NCI-H1417 treated with DMSO at 0.1 percent for 48 hours (cell line): ENCODE measurements around the gene NPY4R2.
"Not testable (repeated sequence)": the region's sequence is repeated elsewhere in the genome, so short reads cannot be mapped to it uniquely, and the experiment has no call there.

Source experiments
- DNase-seq: peaks from one replicate; lab custom pipeline; 2025; lab: John Stamatoyannopoulos, UW

NPY4R2 gene

GRCh38 chr10:47933462-47933861 lies 15.0 kb downstream of the NPY4R2 start:
- not testable (repeated sequence) for DNase-seq

DNA sequence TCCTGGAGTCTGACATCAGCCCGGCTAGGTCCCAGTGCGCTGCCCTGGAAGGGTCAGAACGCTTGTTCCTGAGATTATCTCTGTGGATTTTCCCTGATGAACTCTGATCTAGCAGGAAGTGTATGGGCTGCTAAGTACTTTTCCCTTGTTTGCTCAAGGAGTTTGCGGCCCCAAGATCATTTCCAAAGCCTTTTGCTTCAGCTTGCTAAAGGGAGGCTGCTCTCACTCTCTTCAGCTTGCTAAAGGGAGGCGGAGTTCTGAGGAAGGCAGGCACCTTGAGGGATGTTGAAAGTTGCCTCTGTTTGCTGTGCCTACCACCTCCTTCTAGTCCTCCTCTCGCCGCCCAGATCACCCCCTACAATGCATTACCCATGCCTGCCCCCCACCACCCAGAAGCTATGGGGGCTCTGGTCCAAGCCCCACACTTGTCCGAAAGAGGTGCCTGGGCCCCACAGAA lies 18.3 kb downstream of the NPY4R2 start:
- DNase-seq, result not testable (repeated sequence)

- DNase-seq, result not testable (repeated sequence)
These were observed 19.2 kb downstream of the NPY4R2 start for GRCh38 chr10:47937634-47938033.

DNA sequence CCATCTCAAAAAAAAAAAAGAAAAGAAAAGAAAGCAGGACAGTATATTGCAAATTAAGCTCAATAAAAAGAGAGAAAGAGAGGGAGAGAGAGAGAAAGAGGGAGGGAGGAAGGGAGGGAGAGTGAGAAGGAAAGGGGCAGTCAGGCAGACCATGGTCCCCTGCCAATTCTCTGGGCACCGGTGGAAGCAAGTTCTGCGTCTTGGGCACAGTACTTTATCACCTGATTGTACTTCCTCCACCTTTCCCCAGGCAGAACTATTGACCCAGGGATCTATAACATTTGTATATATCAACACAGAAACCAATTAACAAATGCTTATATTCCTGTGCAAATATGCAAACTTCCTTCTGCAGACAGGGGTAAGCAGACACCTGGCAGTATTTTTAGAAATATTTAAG lies 22.4 kb downstream of the NPY4R2 start:
- DNase-seq, result not testable (repeated sequence)

DNA sequence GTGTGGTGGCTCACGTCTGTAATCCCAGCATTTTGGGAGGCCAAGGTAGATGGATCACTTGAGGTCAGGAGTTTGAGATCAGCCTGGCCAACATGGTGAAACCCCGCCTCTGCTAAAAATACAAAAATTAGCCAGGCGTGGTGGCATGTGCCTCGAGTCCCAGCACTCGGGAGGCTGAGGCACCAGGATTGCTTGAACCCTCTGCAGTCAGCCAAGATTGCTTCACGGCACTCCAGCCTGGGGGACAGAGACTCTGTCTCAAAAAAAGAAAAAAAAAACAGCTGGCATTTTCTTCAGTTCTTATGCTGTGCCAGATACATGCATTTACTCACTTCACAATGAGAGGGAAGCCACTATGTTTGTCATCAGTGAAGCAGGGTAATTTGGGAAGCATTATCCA lies 22.9 kb downstream of the NPY4R2 start:
- DNase-seq, result not testable (repeated sequence)

DNA sequence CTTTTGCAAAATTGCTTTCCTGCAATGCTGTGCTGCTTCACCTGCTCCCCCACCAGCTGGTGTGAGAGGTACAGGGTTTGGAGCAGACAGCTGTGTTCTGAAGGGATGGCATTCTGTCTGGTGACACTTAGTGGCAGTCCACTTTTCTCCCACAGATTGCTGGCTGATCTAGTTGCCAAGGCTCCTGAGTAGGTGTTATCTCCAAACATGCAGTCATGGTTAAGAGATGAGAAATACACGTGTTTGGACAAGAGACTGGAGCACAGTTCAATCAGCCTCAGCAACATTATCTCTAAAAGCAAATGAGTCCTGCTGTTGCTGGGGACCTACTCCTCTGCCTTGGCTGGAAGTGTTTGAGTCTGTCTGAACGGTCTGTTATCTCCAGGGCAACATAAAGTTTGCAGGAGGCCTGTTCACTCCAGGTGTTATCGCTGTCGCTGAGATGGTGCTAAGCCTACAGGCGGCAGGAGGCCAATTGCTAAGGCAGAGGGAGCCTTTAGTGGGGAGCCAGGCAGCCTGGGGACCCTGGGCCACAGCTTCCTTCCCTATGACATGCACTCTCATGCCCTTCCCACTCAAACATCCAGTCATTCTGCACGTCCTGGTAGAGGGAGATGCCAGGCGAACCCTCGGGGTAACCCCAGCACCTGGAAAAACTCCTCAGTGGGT lies 24.0 kb downstream of the NPY4R2 start:
- not testable (repeated sequence) for DNase-seq

- DNase-seq, result not testable (repeated sequence)
These were observed 24.9 kb downstream of the NPY4R2 start for GRCh38 chr10:47943328-47943727.

DNA sequence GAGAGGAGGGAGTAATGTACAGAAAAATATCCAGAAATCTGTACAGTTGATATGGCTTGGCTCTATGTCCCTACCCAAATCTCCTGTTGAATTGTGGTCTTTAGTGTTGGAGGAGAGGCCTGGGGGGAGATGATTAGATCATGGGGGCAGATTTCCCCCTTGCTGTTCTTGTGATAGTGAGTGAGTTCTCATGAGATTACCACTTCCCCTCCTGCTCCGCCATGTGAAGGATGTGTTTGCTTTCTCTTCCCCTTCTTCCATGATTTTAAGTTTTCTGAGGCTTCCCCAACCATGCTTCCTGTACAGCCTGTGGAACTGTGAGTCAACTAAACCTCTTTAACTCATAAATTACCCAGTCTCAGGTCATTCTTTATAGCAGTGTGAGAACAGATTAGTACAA lies 29.0 kb downstream of the NPY4R2 start:
- not testable (repeated sequence) for DNase-seq

GRCh38 chr10:47957158-47957557 lies 38.7 kb downstream of the NPY4R2 start:
- not testable (repeated sequence) for DNase-seq

DNA sequence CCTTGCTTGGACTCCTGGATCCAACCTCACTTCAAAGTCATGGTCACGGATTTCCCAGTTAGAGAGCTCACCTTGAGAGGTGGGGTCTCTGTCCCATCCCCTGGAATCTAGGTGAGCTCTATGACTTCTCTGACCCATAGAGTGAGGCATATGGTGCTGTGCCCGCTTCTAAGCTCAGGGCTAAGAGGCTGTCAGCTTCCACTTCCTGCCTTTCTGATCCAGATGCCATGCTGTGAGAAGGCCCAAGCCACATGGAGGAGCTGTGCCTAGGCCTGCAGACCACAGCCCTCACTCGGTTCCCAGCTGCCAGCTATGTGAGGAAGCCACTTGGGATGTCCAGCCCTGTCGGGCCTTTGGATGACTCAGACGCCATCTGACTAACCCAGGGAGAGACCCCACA lies 41.2 kb downstream of the NPY4R2 start:
- DNase-seq, result not testable (repeated sequence)

DNA sequence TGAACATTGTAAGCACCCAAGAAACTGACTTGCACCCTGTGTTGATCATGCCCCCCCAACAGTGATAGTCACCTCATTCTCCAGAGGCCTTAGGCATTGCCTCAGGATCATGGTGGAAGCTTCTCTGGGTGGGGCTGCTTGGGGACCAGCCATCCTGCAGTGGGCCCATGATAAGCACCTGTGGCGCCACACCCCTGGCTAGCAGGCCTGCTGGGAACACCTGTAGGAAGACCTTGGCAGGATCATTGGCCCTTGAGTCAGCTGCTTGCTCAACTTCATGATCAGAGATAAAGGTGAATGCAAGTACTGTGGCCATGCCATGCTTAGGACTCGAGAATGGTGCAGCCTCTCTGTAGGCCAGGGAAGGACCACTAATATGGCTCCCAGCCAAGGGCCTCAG lies 42.2 kb downstream of the NPY4R2 start:
- not testable (repeated sequence) for DNase-seq

GRCh38 chr10:47962785-47963184 lies 44.3 kb downstream of the NPY4R2 start:
- DNase-seq, result not testable (repeated sequence)

- not testable (repeated sequence) for DNase-seq
These were observed 46.0 kb downstream of the NPY4R2 start for GRCh38 chr10:47964280-47965063.

DNA sequence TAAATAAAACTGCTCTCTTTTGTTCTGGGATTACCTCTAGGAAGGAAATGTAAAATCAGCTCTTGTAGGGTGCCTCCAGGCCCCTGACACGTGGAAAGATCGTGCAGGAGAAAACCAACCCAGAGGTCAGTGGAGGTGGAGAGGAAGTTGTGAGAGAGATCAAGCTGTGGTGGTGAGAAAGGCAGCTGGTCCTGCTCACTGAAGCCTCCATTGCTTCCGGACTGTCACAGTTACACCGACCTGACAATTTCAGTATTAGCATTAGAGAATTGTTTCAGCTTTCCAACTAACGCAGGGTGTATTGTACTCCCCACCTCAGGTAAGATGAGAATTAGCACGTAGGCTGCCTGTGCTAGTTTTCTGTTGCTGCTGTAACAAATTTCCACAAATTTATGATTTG lies 50.5 kb downstream of the NPY4R2 start:
- not testable (repeated sequence) for DNase-seq

DNA sequence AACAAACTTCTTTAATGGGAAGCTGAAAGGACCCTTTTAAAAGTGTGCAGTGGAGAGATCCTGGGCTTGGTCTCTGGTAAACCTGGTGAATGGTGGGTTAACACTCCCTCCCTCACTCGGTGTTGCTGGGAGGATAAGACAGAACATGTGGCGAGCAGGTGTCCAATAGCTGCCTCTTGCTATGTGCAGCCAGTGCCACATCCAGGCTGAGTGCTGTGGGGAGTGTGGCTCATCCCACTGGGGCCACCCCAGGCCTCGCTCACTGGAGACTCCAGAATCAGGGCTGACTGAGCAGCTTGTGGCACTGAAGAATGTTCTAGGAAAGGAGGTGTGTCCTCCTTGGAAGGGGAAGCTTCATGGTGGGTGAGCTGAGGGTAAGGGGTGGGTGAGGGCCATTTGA lies 51.6 kb downstream of the NPY4R2 start:
- DNase-seq, result not testable (repeated sequence)

- not testable (repeated sequence) for DNase-seq
These were observed 53.1 kb downstream of the NPY4R2 start for GRCh38 chr10:47971598-47971997.

- not testable (repeated sequence) for DNase-seq
These were observed 53.6 kb downstream of the NPY4R2 start for GRCh38 chr10:47972077-47972476.
